ENCODE data around the gene WDR47.

DNA sequence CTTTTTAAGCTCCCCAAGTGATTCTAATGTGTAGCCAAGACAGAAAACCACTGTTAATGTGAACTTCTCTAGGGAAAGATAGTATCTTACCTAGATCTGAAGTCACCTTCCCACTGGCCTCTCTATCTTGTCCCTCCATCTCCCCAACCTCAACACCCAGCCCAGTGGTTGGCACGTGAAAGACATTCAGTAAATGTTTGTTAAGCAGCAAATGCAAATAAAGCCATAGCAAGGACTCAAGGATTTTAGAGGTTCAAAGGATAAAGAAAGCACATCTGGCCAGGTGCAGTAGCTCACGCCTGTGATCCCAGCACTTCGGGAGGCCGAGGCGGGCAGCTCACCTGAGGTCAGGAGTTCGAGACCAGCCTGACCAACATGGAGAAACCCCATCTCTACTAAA lies 88.5 kb downstream of the WDR47 start:
- TF ChIP-seq, protein P1, sequence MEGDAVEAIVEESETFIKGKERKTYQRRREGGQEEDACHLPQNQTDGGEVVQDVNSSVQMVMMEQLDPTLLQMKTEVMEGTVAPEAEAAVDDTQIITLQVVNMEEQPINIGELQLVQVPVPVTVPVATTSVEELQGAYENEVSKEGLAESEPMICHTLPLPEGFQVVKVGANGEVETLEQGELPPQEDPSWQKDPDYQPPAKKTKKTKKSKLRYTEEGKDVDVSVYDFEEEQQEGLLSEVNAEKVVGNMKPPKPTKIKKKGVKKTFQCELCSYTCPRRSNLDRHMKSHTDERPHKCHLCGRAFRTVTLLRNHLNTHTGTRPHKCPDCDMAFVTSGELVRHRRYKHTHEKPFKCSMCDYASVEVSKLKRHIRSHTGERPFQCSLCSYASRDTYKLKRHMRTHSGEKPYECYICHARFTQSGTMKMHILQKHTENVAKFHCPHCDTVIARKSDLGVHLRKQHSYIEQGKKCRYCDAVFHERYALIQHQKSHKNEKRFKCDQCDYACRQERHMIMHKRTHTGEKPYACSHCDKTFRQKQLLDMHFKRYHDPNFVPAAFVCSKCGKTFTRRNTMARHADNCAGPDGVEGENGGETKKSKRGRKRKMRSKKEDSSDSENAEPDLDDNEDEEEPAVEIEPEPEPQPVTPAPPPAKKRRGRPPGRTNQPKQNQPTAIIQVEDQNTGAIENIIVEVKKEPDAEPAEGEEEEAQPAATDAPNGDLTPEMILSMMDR (IDR thresholded peaks at IDR 0.05; ENCODE audit: low read depth, low read length), result no peak
- no peak for TF ChIP-seq EZH2phosphoT487 (IDR thresholded peaks at IDR 0.05; ENCODE audit: low read depth)
